A673 (cell line): Measurements from ENCODE around the gene TUBA1C. TPM values are rescaled to one million over a fixed set of nuclear protein-coding genes. Genes with fewer than 3 reads are reported as not detected.
A peak's percentile ranks its signal among the peaks of the same experiment; 100 is the strongest.
"Not testable (repeated sequence)": the region's sequence is repeated elsewhere in the genome, so short reads cannot be mapped to it uniquely, and the experiment has no call there.

Source experiments
- BruUV-seq: library from RNA; stranded (reverse); fragments of 400-500 nt; replicated peaks from 2 replicates; lab custom pipeline; 2021; lab: Mats Ljungman, UMichigan
- CTCF ChIA-PET: fragments of 300-600 bp; sonication (Branson Sonifier 250); formaldehyde crosslinking; loops from one replicate; lab custom pipeline; 2022; ENCODE audit warnings: antibody characterized with exemption; lab: Charles Lee
- POLR2A ChIA-PET: fragments of 300-600 bp; sonication (Branson Sonifier 250); formaldehyde crosslinking; loops from one replicate; lab custom pipeline; 2022; ENCODE audit warnings: antibody characterized with exemption; ENCODE audit not compliant: low non-redundant PET; lab: Charles Lee
- DNase-seq: peaks from one replicate; pipeline ENCODE4 v3.0.0-alpha.2; 2015; ENCODE audit warnings: low spot score
- H3K27ac ChIP-seq: fragments of 200-600 bp; sonication (generic); 2 replicates; pipeline ENCODE4 v1.5.1; 2016; ENCODE audit warnings: mixed run types, low read depth, mild to moderate bottlenecking, mixed read lengths, antibody characterized with exemption, low read length; ENCODE audit not compliant: poor library complexity, severe bottlenecking
- H3K27me3 ChIP-seq: fragments of 200-600 bp; sonication (generic); replicated peaks from 2 replicates; pipeline ENCODE4 v1.6.1; 2017; ENCODE audit warnings: mixed run types, low read depth, mild to moderate bottlenecking, mixed read lengths, antibody characterized with exemption, low read length; ENCODE audit not compliant: insufficient read depth, poor library complexity
- H3K36me3 ChIP-seq: fragments of 200-600 bp; sonication (generic); 2 replicates; pipeline ENCODE4 v1.6.1; 2016; ENCODE audit warnings: mixed run types, mild to moderate bottlenecking, mixed read lengths, antibody characterized with exemption, low read length; ENCODE audit not compliant: insufficient read depth, poor library complexity, severe bottlenecking
- H3K4me1 ChIP-seq: fragments of 200-600 bp; sonication (generic); 2 replicates; pipeline ENCODE4 v1.6.1; 2017; ENCODE audit warnings: mixed run types, mild to moderate bottlenecking, mixed read lengths, antibody characterized with exemption, low read length; ENCODE audit not compliant: insufficient read depth, poor library complexity, severe bottlenecking
- H3K4me3 ChIP-seq: fragments of 200-600 bp; sonication (generic); 2 replicates; pipeline ENCODE4 v1.5.1; 2016; ENCODE audit warnings: low read depth, mixed run types, mild to moderate bottlenecking, mixed read lengths, low read length; ENCODE audit not compliant: poor library complexity, severe bottlenecking
- H3K9me3 ChIP-seq: fragments of 200-600 bp; sonication (generic); 2 replicates; pipeline ENCODE4 v1.6.1; 2016; ENCODE audit warnings: mixed run types, low read depth, mild to moderate bottlenecking, mixed read lengths, antibody characterized with exemption, low read length; ENCODE audit not compliant: poor library complexity, severe bottlenecking
- EZH2 ChIP-seq: fragments of 200-600 bp; sonication (generic); IDR thresholded peaks from 2 replicates; pipeline ENCODE4 v1.6.1; 2017; ENCODE audit warnings: borderline replicate concordance, low read depth, mild to moderate bottlenecking, mixed read lengths, antibody characterized with exemption, low read length; ENCODE audit not compliant: poor library complexity, severe bottlenecking
- intact Hi-C: fragments of 100-400 bp; cut with micrococcal nuclease; formaldehyde crosslinking; loops from one replicate; pipeline ENCODE4 v1.10.0; 2022; ENCODE audit not compliant: unreplicated experiment
- total RNA-seq: library from RNA; stranded (reverse); gene quantifications from 2 replicates; pipeline ENCODE4 v1.2.3, GENCODE V29; 2021
- TF ChIP-seq, protein P1 (sequence below): fragments of 300-800, 200-600 bp; sonication (generic); conservative IDR thresholded peaks from 2 replicates; pipeline ENCODE4 v1.5.1; 2017; ENCODE audit warnings: low read depth, mild to moderate bottlenecking, antibody characterized with exemption, low read length, moderate library complexity, mixed read lengths

TUBA1C gene
- total RNA-seq, 1 experiment from 2014 or later, result 622 TPM

DNA sequence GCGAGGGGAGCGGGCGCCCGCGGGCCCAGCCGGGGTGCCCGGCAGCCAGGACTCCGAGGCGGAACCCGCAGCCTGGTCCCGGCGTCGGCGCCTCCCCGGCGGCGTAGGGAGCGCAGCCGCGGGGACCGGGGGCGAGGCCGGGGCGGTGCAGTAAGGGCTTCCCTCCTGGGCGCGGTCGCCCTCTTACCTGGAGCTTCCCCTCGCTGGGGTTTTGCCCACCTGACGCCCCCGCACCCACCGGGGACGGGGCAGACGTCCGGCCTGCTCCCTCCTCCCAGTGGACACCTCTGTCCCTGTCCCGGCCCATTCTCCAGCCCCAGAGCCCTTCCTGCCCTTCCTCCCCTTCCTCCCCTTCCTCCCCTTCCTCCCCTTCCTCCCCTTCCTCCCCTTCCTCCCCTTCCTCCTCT lies 413 bp upstream of the TUBA1C start:
- Histone ChIP-seq H3K27ac (peak overlapping the region; percentile 95), H3K36me3 (peaks cover 26% of the 10 kb centered on the region), H3K4me3 (peak overlapping the region; percentile 81), H3K27me3 (no peaks in the 10 kb centered on the region), H3K9me3 (no peaks in the 10 kb centered on the region), H3K4me1 (peaks cover 33% of the 10 kb centered on the region)
- TSS peak; percentile 82 for BruUV-seq
- TF ChIP-seq, protein P1, sequence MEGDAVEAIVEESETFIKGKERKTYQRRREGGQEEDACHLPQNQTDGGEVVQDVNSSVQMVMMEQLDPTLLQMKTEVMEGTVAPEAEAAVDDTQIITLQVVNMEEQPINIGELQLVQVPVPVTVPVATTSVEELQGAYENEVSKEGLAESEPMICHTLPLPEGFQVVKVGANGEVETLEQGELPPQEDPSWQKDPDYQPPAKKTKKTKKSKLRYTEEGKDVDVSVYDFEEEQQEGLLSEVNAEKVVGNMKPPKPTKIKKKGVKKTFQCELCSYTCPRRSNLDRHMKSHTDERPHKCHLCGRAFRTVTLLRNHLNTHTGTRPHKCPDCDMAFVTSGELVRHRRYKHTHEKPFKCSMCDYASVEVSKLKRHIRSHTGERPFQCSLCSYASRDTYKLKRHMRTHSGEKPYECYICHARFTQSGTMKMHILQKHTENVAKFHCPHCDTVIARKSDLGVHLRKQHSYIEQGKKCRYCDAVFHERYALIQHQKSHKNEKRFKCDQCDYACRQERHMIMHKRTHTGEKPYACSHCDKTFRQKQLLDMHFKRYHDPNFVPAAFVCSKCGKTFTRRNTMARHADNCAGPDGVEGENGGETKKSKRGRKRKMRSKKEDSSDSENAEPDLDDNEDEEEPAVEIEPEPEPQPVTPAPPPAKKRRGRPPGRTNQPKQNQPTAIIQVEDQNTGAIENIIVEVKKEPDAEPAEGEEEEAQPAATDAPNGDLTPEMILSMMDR, result no peak
- TF ChIP-seq EZH2, result no peak
- POLR2A ChIA-PET, result no interaction called here
- CTCF ChIA-PET, result no interaction called here
- intact Hi-C loops, result no loop called here
- DNase-seq, result peak; percentile 51

DNA sequence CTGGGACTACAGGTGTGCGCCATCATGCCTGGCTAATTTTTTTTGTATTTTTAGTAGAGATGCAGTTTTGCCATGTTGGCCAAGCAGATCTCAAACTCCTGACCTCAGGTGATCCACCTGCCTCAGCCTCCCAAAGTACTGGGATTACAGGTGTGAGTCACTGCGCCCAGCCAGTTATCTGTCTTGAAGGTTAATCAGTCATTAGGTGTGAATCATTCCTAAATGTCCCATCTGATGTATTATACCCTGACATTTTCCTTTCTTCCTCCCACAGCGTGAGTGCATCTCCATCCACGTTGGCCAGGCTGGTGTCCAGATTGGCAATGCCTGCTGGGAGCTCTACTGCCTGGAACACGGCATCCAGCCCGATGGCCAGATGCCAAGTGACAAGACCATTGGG lies 4.3 kb downstream of the TUBA1C start:
- DNase-seq, BruUV-seq, CTCF ChIA-PET, H3K9me3 ChIP-seq, H3K27me3 ChIP-seq, intact Hi-C loops: not testable (repeated sequence)
- POLR2A ChIA-PET, result interaction anchor here (0.5 to 0.6 kb wide), 2 partner anchors 27 to 129 kb away, joined by 4 to 13 read pairs; no protein-coding TSS in a partner anchor
- H3K36me3 ChIP-seq, result peaks cover 70% of the 10 kb centered on the region
- peak overlapping the region; percentile 54 for H3K27ac ChIP-seq
- peaks cover 21% of the 10 kb centered on the region for H3K4me1 ChIP-seq
- H3K4me3 ChIP-seq, result peak overlapping the region; percentile 81

DNA sequence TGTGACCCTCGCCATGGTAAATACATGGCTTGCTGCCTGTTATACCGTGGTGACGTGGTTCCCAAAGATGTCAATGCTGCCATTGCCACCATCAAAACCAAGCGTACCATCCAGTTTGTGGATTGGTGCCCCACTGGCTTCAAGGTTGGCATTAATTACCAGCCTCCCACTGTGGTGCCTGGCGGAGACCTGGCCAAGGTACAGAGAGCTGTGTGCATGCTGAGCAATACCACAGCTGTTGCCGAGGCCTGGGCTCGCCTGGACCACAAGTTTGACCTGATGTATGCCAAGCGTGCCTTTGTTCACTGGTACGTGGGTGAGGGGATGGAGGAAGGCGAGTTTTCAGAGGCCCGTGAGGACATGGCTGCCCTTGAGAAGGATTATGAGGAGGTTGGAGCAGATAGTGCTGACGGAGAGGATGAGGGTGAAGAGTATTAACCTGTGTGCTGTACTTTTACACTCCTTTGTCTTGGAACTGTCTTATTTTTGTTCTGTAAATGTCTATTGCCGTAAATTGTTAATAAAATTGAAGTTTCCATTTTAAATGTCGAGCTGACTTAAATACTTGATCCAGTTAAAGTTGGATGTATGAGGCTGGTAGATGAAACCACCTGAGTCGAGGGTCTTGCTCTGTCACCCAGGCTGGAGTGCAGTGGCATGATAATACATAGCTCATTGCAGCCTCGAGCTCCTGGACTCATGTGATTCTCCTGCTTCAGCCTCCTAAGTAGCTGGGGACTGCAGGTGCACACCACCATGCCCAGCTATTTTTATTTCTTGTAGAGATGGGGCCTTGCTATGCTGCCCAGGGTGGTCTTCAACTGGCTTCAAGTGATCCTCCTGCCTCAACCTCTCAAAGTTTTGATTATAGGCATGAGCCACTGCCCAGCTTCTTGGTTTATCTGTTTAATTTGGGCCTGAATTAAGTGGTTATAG lies 8.2 kb downstream of the TUBA1C start:
- no peak for TF ChIP-seq EZH2
- Histone ChIP-seq H3K36me3 (peaks cover 53% of the 10 kb centered on the region), H3K4me3 (no peak overlapping the region), H3K27ac (no peak overlapping the region), H3K27me3 (no peaks in the 10 kb centered on the region), H3K9me3 (no peaks in the 10 kb centered on the region), H3K4me1 (peaks cover 10% of the 10 kb centered on the region)
- BruUV-seq, result TSS peak; percentile 20
- POLR2A ChIA-PET, result interaction anchor here (0.7 kb wide), 1 partner anchor 404 kb away, joined by 3 read pairs; no protein-coding TSS in a partner anchor
- intact Hi-C loops, result no loop called here
- DNase-seq, result no peak
- CTCF ChIA-PET, result no interaction called here

DNA sequence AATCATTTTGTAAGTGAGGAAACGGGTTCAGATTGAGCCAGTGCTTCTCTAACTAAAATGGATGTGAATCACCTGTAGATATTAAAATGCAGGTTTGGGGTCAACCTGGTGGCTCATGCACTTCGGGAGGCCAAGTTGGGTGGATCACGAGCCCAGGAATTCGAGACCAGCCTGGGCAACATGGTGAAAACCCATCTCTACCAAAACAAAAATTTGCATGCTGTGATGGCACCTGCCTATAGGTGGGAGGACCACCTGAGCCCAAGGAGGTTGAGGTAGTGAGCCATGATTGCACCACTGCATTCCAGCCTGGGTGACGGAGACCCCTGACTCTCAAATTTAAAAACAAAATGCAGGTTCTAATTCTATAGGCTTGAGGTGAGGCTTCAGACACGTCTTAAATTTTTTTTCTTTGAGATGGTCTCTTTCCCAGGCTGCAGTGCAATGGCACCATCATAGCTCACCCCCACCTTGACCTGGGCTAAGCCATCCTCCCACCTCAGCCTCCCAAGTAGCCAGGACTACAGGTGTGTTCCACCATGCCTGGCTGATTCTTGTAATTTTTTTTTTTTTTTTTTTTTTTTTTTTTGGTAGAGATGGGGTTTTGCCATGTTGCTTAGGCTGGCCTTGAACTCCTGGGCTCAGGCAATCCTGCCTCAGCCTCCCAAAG lies 9.0 kb downstream of the TUBA1C start:
- POLR2A ChIA-PET, result interaction anchor here (0.7 kb wide), 1 partner anchor 405 kb away, joined by 3 read pairs; no protein-coding TSS in a partner anchor

More for the DNA sequence above, 9.0 kb downstream of the TUBA1C start:
- no peaks in the 10 kb centered on the region for H3K9me3 ChIP-seq
- no TSS peak for BruUV-seq
- H3K4me1 ChIP-seq, result peaks cover 4% of the 10 kb centered on the region
- peaks cover 50% of the 10 kb centered on the region for H3K36me3 ChIP-seq
- DNase-seq, result no peak
- intact Hi-C loops, result no loop called here
- H3K4me3 ChIP-seq, result no peak overlapping the region
- no peak overlapping the region for H3K27ac ChIP-seq
- CTCF ChIA-PET, result no interaction called here
- no peaks in the 10 kb centered on the region for H3K27me3 ChIP-seq
- TF ChIP-seq EZH2, result no peak
